DLD1 (cell line): ENCODE results near the gene ADARB1.

ENCODE experiments used
- in situ Hi-C: cut with HindIII; loops from 2 replicates; pipeline ENCODE4 v1.10.0; 2017; ENCODE audit warnings: low sequenced_read_pairs

ADARB1 gene

GRCh38 chr21:45039317-45040156 is 34.8 kb upstream of the ADARB1 start:
- in situ Hi-C loops, result no loop called here

GRCh38 chr21:45040157-45040711 is 34.1 kb upstream of the ADARB1 start:
- in situ Hi-C loops, result no loop called here

GRCh38 chr21:45040739-45041138 is 33.6 kb upstream of the ADARB1 start:
- in situ Hi-C loops, result no loop called here

- in situ Hi-C loops, result no loop called here
Measured at GRCh38 chr21:45041351-45041805, 33.0 kb upstream of the ADARB1 start.

- in situ Hi-C loops, result no loop called here
Measured at GRCh38 chr21:45041984-45042663, 32.3 kb upstream of the ADARB1 start.

GRCh38 chr21:45042664-45043161 is 31.7 kb upstream of the ADARB1 start:
- in situ Hi-C loops, result no loop called here

GRCh38 chr21:45043541-45044020 is 30.8 kb upstream of the ADARB1 start:
- in situ Hi-C loops, result no loop called here

GRCh38 chr21:45045481-45045880 is 28.9 kb upstream of the ADARB1 start:
- in situ Hi-C loops, result no loop called here

- in situ Hi-C loops, result no loop called here
Measured at GRCh38 chr21:45047257-45047656, 27.1 kb upstream of the ADARB1 start.

GRCh38 chr21:45048026-45048698 is 26.2 kb upstream of the ADARB1 start:
- in situ Hi-C loops, result no loop called here

GRCh38 chr21:45048968-45049367 is 25.4 kb upstream of the ADARB1 start:
- in situ Hi-C loops, result no loop called here

- in situ Hi-C loops, result no loop called here
Measured at GRCh38 chr21:45049714-45050344, 24.6 kb upstream of the ADARB1 start.

- in situ Hi-C loops, result no loop called here
Measured at GRCh38 chr21:45050345-45050796, 24.0 kb upstream of the ADARB1 start.

- in situ Hi-C loops, result no loop called here
Measured at GRCh38 chr21:45050797-45051489, 23.4 kb upstream of the ADARB1 start.

- in situ Hi-C loops, result no loop called here
Measured at GRCh38 chr21:45051580-45052434, 22.6 kb upstream of the ADARB1 start.

GRCh38 chr21:45052960-45053359 is 21.4 kb upstream of the ADARB1 start:
- in situ Hi-C loops, result no loop called here

GRCh38 chr21:45053561-45054226 is 20.7 kb upstream of the ADARB1 start:
- in situ Hi-C loops, result no loop called here

- in situ Hi-C loops, result no loop called here
Measured at GRCh38 chr21:45054227-45054926, 20.0 kb upstream of the ADARB1 start.
